ENCODE data around the gene GABRD. TPM values are rescaled to one million over a fixed set of nuclear protein-coding genes. Genes with fewer than 3 reads are reported as not detected.

The GABRD gene
- total RNA-seq, 1 experiment from 2014 or later, result not detected

DNA sequence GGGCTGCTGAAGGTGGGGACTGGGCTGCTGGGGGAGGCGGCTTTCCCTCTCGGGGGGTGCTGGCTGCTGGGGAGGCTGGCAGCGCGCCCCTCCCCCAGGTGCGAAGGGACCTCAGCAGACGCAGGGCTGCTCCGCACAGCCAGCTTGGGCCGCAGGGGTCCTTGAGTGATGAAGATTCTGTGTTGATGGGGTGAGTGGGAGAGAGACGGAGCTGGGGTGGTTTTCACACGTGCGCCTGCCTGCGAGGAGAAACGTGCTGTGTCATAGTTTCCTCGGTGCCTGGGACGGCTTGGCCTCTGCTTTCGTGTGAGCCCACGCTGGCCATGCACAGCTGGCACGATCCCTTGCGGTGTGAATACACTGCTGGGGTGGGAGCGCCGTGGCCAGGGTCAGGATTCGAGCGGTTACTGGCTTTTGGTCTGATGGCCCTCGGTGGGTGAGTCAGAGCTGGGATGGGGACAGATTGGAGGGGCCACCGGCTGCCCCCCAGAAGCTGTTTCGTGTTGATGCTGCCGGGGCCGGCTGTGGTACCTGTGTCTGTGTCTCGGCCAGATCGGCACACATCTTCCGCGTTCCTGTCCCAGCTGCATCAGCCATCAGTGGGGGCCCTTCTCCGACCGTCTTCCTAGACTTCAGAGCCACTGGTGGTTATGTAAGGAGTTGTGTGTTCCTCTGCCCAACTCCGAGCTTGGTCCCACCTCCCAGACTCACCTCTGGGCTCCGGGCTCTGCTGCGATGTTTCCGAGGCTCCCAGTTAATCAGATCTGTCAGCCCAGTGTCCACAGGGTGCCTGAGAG, 56.0 kb downstream of the GABRD start:
- no peak for DNase-seq (ENCODE audit: low read depth)

DNA sequence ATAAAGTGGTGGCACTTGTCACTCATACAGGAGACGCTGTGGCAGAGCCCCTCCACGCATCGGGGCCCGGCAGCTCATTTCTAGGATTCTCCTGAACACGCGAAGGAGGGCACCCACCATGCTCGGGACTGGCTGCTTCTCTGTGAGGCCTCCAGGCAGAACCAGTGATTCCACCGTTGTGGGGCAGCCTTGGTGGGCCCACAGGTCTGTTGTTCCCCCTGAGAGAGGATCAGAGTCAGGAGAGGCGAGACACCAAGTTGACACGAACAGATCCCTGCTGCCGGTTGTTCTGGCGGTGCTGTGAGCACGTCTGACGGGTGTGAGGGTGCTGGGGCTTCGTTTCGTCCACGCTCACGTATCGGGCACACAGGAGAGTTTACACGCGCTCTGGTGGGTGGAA, 57.7 kb downstream of the GABRD start:
- DNase-seq (ENCODE audit: low read depth), result no peak

DNA sequence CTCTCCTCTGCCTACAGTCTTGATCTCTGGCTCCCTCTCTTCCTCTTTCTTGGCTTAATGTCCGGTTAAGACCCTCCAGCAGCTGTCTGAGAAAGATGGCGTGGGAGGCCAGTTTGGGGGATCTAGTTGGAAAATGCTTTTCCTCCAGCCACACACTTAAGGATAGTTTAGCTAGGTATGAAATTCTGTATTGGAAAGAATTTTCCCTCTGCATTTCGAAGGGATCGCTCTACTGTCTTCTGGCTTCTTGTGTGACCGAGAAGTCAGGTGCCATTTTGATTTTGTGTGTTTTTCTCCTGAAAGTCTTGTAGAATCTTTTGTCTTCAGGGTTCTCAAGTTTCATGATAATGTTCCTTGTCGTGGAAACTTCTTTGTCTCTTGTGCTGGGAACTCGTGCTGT, 59.0 kb downstream of the GABRD start:
- DNase-seq (ENCODE audit: low read depth), result no peak

DNA sequence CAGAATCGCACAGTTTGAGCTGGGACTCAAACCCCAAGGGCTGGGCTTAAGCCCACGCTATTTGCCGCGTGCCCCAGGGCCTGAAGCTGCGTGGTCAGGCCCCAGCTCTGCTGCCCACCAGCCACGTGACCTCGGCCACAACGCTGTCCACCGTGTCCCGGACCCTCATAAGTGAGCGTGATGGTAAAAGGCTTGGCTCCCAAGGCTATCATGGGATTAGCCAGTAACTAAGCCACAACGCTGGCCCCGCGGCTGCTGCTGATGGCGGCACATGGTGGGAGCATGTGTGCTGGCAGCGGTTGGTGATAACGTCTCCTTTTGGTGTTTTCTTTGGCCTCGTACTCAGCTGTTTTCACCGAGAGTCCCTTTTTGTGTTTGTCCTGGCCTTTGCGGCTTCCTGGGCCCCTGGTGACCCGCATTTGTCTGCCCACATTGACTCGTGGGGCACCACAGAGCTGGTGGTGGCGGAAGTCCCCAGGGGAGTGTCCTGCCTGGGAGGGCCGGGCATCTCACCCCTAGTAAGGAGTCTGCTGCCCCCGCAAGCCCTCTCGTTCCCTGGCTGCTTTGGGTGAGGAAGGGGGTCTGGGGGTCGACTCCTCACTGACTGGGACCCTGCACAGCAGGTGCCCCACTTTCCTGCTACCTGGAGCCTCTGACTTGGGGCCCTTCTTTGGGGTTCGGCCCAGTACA, 60.4 kb downstream of the GABRD start:
- no peak for DNase-seq (ENCODE audit: low read depth)

DNA sequence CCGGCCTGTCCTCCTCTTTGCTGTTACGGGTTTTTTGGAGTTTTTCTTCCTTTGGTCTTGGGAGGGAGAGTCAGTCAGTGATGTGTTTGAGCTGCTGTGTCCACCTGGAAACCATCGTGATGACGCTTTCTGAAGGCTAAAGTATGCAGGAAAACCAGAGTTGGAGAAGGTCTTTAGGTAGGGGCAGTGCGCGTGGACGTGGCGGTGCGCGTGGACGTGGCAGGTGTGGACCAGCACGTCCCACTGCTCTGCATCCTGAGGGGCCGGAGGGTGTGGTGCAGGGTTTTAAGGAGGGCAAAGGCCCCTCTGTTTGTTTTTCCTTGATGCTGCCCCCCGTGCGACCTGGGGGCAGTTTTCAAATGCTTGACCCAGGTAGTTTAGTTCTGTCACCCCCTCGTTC, 61.0 kb downstream of the GABRD start:
- DNase-seq (ENCODE audit: low read depth), result no peak

Other genes starting within 250 kb of the GABRD start
- gene NADK, start 240.9 kb upstream of the GABRD start, total RNA-seq (2014; rRNA removed; shearing (Covaris generic)), result 24.0 and 30.3 TPM in 2 replicates
- gene GNB1, start 128.3 kb upstream of the GABRD start, total RNA-seq (2014; rRNA removed; shearing (Covaris generic)), result 87.6 and 97.9 TPM in 2 replicates
- gene CALML6, start 104.1 kb upstream of the GABRD start, total RNA-seq (2014; rRNA removed; shearing (Covaris generic)), result not detected in 2 replicates
- 0.39 and 0.48 TPM in 2 replicates for gene TMEM52, start 100.1 kb upstream of the GABRD start, total RNA-seq (2014; rRNA removed; shearing (Covaris generic))
- gene CFAP74, start 15.6 kb upstream of the GABRD start, total RNA-seq (2014; rRNA removed; shearing (Covaris generic)), result 0.10 TPM in 1 of 2 replicates, not detected in the other
- gene PRKCZ, start 31.1 kb downstream of the GABRD start, total RNA-seq (2014; rRNA removed; shearing (Covaris generic)), result 2.3 and 5.2 TPM in 2 replicates
- 30.3 and 38.3 TPM in 2 replicates for gene FAAP20, start 175.4 kb downstream of the GABRD start, total RNA-seq (2014; rRNA removed; shearing (Covaris generic))
- 3.5 and 7.7 TPM in 2 replicates for gene SKI, start 209.0 kb downstream of the GABRD start, total RNA-seq (2014; rRNA removed; shearing (Covaris generic))

Data from RPMI7951 (cell line).